Stimulated activated naive CD4-positive, alpha-beta T cell (primary cell): ENCODE data around the gene SLC7A6.
A peak's percentile ranks its signal among the peaks of the same experiment; 100 is the strongest.

Experiments
- DNase-seq, 6 experiments: peaks; one replicate each; lab custom pipeline; 2025; lab: John Stamatoyannopoulos, UW

SLC7A6 gene

GRCh38 chr16:68264128-68265077 lies at the start of gene SLC7A6:
SLC7A6 (plus strand) TSS chr16:68264526; CDS start chr16:68274727, 10,201 bp downstream.
- peak; percentile 71 to 81 (median 77) for DNase-seq

GRCh38 chr16:68214726-68215125 lies 49.6 kb upstream of the SLC7A6 start:
- DNase-seq = no peak

GRCh38 chr16:68215302-68215701 lies 49.0 kb upstream of the SLC7A6 start:
- DNase-seq = no peak

GRCh38 chr16:68216240-68216639 lies 48.1 kb upstream of the SLC7A6 start:
- DNase-seq = no peak

- DNase-seq = no peak
Measured at GRCh38 chr16:68217506-68217905, 46.8 kb upstream of the SLC7A6 start.

GRCh38 chr16:68219725-68220351 lies 44.5 kb upstream of the SLC7A6 start:
- no peak for DNase-seq

- no peak for DNase-seq
Measured at GRCh38 chr16:68223072-68223471, 41.3 kb upstream of the SLC7A6 start.

- no peak for DNase-seq
Measured at GRCh38 chr16:68226116-68226515, 38.2 kb upstream of the SLC7A6 start.

GRCh38 chr16:68227183-68227793 lies 37.0 kb upstream of the SLC7A6 start:
- peak in 2 of 6 experiments; percentile 7 to 20 for DNase-seq

GRCh38 chr16:68227850-68228553 lies 36.3 kb upstream of the SLC7A6 start:
- DNase-seq = no peak

- no peak for DNase-seq
Measured at GRCh38 chr16:68228652-68229051, 35.7 kb upstream of the SLC7A6 start.

GRCh38 chr16:68229431-68230175 lies 34.7 kb upstream of the SLC7A6 start:
- DNase-seq = peak; percentile 25 to 59 (median 34)

- no peak for DNase-seq
Measured at GRCh38 chr16:68230176-68230571, 34.2 kb upstream of the SLC7A6 start.

GRCh38 chr16:68230956-68231355 lies 33.4 kb upstream of the SLC7A6 start:
- no peak for DNase-seq

GRCh38 chr16:68231384-68232136 lies 32.8 kb upstream of the SLC7A6 start:
- DNase-seq = no peak

GRCh38 chr16:68232335-68232734 lies 32.0 kb upstream of the SLC7A6 start:
- no peak for DNase-seq

- DNase-seq = peak in 1 of 6 experiments; percentile 37
Measured at GRCh38 chr16:68233085-68233834, 31.1 kb upstream of the SLC7A6 start.

GRCh38 chr16:68233835-68234187 lies 30.5 kb upstream of the SLC7A6 start:
- no peak for DNase-seq

- peak in 2 of 6 experiments; percentile 26 to 41 for DNase-seq
Measured at GRCh38 chr16:68234188-68235107, 29.9 kb upstream of the SLC7A6 start.
